ENCODE results near the gene MAP3K4.
"Not testable (repeated sequence)": the region's sequence is repeated elsewhere in the genome, so short reads cannot be mapped to it uniquely, and the experiment has no call there.

The MAP3K4 gene

DNA sequence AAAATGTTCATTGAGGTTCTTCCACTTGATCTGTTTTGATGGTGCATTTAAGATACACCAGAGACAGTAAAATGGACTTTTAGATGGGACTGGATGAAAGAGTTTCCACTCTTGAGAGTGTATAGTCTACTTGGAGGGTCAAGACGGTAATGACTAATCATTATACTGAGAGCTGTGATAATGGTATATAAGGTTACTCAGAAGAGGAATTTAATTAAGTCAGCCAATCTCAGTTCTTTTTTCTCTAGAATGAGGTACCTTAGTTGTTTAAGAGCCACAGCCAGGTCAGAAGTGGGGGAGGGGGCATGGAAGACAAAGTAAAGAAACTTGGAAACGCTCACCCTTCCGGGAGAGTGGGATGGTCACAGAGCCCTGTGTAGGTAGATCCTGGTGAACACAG is 123.9 kb downstream of the MAP3K4 start:
- no peak for DNase-seq (ENCODE audit: extremely low read depth in 1 of 2, low read depth in 1 of 2)

DNA sequence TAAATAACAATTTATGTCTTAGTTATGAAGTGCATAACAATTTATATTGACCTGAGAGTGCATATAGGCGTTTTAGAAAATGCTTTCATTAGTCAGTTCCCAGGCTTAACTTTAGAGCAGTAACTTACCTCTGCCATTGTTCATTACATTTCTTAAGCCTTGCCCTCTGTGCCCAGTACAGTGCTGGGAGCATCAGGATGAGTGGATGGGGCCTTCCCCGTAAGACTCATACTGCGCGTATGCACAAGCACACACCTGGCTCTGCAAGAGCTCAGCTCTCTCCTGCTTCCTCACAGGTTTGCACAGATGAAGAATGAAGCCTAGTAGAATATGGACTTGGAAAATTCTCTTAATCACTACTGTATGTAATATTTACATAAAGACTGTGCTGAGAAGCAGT is 125.0 kb downstream of the MAP3K4 start:
- no peak for DNase-seq (ENCODE audit: extremely low read depth in 1 of 2, low read depth in 1 of 2)

DNA sequence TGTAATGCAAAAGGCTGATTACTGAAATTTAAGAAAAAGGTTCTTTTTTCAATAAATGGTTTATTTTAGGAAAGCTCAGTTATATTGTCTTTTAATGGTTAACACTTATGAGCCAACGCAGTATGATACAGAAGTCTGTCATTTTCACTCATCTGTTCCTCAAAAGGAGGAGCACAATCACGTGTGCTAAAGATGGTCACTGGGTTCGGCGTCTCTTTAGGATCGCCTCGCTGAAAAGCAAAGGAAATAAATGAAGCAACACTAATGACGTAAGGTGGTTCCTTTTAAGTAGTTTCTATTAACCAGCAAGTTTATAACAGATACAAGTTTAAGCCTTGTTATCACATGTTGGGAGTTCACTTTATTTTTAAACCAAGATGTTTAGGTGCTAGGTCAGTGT is 125.7 kb downstream of the MAP3K4 start:
- no peak for DNase-seq (ENCODE audit: extremely low read depth in 1 of 2, low read depth in 1 of 2)

DNA sequence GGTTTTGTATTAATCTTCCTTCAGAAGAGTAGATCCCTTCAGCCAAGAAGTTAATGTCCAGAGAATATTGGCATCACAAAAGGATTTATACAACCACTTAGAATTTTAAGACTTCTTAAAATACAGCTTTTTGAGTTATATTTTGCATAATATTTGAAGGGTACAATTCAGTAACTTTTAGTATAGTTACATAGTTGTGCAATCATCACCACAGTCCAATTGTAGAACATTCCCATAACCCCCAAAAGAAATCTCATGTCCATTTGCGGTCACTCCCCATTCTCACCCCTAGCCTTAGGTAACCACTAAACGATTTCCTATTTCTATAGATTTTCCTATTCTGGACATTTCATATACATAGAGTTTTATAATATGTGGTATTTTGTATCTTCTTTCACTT is 126.4 kb downstream of the MAP3K4 start:
- no peak for DNase-seq (ENCODE audit: extremely low read depth in 1 of 2, low read depth in 1 of 2)

DNA sequence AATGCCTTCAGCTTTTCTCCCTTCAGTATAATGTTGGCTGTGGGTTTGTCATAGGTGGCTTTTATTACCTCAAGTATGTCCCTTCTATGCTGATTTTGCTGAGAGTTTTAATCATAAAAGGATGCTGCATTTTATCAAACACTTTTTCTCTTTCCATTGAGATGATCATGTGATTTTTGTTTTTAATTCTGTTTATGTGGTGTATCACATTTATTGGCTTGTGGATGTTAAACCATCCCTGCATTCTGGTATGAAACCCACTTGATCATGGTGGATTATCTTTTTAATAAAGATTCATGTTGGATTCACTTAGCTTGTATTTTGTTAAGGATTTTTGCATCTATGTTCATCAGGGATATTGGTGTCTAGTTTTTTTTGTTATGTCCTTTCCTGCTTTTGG is 131.8 kb downstream of the MAP3K4 start:
- DNase-seq (ENCODE audit: extremely low read depth in 1 of 2, low read depth in 1 of 2): not testable (repeated sequence)

DNA sequence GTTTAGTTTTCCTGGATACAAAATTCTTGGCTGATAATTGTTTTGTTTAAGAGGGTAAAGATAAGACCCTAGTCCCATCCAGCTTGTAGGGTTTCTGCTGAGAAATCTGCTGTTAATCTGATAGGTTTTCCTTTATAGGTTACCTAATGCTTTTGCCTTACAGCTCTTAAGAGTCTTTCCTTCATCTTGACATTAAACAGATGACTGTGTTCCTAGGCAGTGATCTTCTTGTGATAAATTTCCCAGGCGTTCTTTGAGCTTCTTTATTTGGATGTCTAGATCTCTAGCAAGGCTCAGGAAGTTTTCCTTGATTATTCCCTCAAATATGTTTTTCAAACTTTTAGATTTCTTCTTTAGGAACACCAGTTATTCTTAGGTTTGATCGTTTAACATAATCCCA is 134.0 kb downstream of the MAP3K4 start:
- no peak for DNase-seq (ENCODE audit: extremely low read depth in 1 of 2, low read depth in 1 of 2)

DNA sequence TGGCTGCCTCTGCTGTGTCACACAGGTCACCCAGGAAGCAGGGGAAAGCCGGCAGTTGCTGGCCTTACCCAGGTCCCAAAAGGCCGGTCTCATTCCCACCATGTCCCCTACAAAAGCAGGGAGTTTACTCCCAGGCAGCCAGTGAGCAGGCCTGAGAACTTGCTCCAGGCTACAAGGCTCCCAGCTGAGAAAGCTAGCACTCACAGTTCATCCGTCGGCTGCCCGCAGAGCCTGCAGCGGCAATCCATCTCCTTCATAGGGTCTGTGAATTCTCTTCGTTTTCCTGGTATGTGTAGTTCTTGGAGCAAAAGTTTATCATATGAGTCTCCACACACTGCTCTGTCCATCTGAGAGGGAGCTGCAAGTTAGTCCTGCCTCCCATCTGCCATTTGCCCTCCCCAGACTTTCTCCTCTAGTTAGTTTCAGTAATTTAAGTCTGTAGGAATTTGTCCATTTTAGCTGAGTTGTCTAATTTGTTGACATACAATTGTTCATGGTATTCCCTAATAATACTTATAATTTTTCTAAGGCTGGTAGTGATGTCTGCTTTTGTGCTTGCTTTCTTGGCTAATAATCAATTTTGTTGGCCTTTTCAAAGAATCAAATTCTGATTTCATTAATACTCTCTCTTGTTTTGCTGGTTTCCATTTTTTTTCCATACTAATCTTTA is 135.6 kb downstream of the MAP3K4 start:
- DNase-seq (ENCODE audit: extremely low read depth in 1 of 2, low read depth in 1 of 2): no peak

DNA sequence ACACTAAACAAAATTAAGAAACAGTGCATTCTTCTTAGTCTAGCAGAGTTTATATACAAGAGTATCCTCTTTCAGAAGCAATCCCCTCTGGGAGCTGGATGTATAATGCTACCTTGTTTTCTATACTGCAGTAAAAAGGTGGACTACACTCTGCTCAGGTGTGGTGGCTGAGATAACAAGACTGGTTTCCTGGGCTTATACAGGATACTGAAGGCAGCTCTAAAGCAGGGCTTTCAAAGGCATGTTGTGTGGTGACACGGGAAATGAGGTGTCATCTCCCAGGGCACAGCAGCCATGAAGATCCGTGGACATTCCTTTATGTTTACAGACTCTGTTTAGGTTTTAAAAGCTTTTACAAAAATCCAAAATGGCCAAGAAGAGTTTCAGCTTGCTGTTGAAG is 136.7 kb downstream of the MAP3K4 start:
- DNase-seq (ENCODE audit: extremely low read depth in 1 of 2, low read depth in 1 of 2): no peak

DNA sequence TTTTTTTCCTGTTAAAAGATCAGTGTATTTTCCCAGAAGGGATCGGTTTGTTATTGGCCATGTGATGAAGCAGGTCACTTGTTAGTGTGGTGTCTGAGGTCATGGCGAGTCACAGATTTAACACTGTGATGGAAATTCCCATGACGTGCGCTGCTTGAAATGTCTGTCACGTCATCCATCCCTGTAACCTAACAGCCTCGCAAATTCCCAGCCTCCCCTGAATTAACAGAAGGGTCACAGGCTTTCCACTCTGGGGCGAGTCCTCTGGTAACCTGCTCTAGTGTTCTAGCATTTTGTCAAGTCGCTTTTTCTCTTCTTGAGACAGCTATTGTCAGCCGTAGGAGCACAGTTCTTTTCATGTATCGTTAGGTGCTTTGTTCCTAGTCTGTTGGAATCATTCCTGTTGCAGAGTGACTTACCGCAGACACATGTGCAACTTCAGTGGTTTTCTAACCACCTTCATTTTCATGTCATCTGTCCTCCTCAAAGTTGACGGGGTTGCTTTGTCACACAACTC is 137.2 kb downstream of the MAP3K4 start:
- peak in 1 of 2 donors; percentile 29 for DNase-seq (ENCODE audit: extremely low read depth in 1 of 2, low read depth in 1 of 2)

DNA sequence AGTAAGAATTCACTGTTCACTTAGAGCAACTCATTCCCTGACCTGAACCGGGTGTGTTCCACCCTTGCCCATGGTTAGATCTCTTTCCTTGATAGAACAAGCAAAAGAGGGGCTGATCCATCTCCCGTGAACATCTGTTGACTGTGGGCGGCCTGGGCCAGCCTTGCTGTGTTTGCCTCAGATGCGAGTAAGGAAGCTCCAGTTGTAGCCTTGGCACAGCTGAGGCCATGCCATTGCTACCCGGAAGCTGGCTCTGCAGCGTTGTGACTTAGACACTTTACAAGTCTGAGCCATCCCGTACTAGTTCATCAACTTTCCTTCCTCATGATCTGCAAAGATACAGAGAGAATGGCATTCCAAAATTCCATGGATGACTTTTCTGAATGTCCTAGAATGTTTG is 139.0 kb downstream of the MAP3K4 start:
- no peak for DNase-seq (ENCODE audit: extremely low read depth in 1 of 2, low read depth in 1 of 2)

DNA sequence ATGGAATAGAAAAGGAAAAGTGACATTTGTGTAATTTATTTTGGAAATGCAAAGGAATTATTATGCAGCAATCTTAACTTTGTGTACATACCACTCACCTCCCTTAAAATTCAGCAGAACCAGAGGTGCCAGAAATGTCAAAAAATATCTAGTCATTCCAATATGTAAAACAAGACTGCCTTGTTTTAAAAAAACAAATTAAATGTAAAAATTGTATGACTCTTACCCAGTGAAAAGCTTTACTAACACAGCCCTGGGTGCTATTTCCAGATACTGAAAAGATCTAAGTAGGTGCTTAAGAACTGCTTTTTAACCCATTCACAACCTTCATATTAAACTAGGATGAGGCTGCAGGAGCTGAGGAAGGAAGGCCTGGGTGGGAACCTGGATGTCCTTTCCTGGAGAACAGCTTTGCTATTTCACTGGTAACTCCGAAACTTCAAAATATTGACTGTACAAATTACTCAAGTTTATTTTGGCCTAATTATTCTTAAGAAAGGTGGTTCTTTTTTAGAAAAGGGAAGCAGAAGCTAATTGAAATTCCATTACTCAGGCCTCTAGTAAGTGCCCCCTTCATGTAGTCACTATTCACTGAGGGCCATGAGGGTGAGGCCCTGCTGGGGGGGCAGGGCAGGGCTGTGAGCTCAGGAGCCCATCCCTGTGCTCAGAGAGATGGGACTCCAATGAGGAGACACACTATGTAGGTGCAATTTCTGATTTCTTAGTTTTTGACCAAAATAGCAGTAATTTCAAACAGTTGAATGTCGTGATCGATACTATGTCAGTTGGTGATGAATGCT is 139.6 kb downstream of the MAP3K4 start:
- no peak for DNase-seq (ENCODE audit: extremely low read depth in 1 of 2, low read depth in 1 of 2)

DNA sequence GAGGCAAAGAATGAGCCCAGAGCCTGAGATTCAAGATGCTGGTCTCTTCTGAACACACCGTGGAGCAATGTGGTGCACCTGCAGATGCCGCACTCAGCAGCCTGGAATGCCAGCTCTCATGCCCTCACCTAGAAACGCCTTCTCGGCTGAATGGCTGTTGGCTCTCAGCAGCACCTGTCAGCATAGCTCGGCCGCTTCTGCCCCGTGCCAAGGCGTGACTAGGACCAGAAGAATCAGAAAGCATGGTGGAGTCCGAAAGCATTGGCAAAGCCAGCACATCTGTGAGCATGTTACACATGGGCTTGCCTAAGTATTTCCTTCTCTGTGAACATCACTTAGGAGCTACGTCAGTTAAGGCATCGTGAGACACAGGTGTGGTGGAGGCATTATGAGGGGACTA is 140.8 kb downstream of the MAP3K4 start:
- DNase-seq (ENCODE audit: extremely low read depth in 1 of 2, low read depth in 1 of 2): no peak

DNA sequence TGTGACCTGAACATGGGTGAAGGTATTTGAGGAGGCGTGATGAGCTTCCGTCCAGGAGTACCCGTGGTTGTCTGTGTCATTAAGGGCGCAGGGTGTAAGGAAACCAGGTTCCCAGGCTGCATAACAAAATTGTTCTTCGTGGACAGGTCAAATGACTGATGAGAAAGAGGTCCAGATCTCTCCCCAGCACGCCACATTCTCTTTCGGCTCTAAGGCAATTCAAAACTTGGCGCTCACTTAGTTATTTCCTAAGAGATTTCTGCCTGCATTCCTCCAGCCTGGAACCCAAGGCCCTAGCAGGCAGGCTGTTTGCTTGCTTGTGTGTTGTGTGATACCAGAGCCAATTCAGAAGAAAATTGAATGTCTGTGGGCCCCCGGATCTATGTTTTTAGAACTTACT is 142.4 kb downstream of the MAP3K4 start:
- no peak for DNase-seq (ENCODE audit: extremely low read depth in 1 of 2, low read depth in 1 of 2)

DNA sequence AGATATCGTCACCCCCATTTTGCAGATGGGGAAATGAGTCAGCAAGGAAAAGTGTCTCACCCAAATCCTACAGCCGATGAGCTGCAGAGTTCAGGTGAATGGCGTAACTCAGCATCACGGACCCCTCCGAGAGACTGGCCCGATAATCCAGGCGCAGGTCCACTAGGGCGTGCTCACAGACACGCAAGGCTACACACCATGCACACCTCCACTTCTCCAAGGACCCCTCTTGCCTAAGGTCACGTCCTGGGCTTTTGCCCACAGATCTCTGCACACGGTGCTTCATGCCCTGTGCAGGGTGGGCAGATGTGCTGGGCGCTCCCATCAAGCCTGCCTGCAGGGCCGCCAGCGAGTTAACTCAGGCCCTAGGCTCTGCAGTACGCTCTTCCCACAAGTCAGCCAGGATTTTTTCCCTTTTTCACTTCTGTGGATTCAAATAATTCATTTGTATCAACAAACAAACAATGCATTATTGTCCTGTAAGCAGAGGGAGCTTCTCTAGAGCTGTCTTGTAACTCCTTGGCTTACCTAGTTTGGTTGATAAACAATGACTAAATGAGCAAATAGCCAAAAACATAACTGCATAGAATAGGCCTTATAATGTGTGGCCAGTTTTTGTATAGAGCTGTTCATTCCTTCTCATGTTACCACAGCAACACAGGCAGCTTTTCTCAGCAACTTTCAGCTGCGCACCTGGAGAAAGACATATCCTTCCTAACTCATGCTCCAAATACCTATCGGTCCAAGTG is 143.2 kb downstream of the MAP3K4 start:
- no peak for DNase-seq (ENCODE audit: extremely low read depth in 1 of 2, low read depth in 1 of 2)

DNA sequence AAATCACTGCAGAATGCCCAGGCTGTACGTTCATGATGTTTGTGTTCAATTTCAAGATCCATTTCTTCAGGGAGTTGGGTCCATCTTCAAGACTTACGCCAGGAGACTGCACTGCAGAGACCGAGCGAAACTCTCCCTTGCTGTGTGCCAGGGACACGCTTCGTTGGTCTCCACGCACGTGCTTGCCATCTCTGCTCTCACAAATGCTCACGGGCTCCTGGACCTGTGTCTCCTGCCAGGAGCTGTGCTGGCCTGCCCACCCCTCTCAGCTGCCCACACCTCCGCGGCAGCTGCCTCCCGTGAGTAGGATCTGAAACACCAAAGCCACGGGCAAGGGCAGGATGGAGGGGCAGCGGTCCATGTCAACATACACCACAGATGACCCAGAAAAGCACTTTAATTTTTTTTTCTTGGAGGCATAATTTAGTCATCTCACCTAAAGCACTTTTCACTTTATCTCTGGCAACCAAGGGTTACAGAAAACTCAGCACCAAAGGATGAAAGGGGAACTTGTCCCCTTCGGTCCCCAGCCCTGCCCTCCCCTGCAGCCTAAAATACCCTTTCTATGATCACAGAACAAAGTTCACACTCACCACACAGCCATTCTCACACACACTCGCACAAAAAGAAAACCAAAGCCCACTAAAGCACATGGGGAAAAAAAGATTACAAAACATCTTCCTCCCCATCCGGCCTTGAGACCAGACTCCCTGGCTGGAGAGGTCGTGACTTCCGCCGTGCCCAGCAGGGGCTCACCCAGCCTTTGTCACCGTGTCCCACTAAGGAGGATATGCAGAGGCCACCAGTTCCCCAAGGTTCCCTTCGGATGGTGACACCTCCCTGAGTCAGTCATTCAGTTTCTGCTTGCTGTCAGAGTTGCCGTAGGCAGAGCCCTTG is 144.4 kb downstream of the MAP3K4 start:
- no peak for DNase-seq (ENCODE audit: extremely low read depth in 1 of 2, low read depth in 1 of 2)

DNA sequence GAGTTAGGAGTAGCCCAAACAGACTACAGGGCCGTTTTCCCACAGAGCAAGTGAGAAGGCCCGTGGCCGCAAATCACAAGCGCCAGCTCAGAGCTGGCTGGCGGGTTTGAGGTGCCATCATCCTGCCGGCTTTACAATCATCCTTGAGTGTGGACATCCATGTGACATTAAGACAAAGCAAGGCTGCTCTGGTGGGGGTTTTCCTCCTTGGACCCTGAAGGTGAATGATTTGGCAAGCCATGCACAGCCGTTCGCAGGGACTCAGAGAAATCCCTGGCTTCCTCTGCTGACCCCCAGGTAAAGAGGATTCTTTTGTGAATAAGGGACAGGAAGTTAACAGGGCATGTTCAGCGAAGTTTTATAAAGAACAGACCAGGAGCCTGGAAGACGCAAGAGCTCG is 145.1 kb downstream of the MAP3K4 start:
- DNase-seq (ENCODE audit: extremely low read depth in 1 of 2, low read depth in 1 of 2): no peak

DNA sequence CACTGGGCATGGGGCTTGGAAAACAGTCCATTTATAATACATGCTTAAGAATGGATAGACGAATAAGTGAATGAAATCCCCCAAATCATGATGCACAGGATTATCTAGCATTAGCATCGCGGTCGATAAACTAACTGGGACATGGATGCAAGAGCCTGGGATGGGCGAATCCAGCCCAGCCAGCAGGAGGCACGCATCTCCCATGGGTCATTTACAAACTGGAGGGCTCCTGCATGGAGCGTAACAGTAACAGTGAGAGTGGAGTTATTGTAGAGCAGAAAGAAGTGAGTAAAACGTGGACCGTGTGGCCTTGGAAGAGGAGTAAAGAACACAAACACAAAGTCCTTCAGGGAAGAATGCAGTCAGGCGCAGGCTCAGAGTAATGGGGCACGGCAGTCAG is 145.8 kb downstream of the MAP3K4 start:
- no peak for DNase-seq (ENCODE audit: extremely low read depth in 1 of 2, low read depth in 1 of 2)

DNA sequence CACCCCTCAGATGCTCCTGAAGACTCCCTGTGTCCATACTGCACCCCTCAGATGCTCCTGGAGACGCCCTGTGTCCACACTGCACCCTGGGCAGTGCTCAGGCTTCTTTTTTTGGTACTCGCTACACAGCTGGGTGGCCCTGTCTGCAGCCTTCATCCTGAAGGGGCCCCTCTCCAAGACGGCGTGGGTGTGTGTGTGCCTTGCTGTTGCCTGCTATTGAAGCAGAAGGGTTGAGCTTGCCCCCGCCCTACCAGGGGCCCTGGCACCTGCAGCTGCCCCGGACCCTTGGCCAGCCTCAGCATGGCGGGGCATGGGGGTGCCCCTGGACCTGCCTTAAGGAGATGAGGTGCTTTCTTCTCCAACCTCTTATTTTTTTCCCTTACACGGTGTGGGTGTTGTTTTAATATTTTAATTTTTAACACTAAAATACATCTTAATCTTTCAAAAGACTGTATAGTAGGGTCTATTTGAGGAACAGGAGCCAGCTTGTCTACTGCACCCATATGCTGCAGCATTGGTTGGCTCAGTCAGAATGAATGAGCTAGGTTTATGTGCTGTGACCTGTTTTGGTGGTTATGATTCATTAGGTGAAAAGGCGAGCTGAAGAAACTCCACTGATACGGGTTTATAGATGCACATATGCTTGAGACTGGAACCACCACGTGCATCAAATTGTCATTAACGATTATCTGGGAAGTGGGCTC is 146.4 kb downstream of the MAP3K4 start:
- DNase-seq (ENCODE audit: extremely low read depth in 1 of 2, low read depth in 1 of 2): no peak

DNA sequence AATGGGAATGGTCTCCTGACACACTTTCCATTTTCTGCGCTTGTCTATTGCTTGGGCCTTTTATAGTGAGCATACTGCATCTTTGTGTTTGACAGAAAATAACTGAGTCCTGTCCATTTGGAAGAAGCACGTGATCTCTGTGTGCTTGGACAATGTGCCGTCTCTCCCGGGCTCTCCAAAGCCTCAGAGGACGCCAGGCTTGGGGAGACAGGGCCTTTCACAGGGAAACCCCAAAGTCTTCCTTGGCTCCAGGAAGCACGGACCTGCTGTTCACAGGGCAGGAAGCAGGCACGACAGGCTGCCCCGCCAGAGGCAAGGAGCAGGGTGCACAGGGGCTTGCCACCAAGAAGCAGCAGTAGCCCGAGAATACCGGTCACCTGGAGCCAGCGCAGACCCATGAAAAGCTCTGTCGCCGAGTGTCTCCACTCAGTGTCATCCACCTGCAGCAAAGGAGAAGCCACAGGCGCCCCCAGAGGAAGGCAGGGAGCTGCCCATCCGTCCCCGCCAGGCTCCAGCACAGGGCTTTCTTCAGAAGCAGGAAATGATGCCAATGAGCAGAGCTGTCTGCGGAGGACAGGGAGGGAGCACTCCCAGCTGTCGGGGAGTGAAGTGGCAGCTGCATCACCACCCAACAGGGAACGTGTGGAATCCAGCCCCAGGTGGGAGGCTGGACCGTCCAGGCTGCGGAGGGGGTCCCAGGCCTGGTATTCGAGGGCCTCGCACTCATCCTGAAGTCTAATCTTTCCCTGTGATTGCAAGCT is 147.2 kb downstream of the MAP3K4 start:
- no peak for DNase-seq (ENCODE audit: extremely low read depth in 1 of 2, low read depth in 1 of 2)
